Liver (tissue), 3 donors: ENCODE results near the gene ZNF212.

Experiments used
- EGR1 ChIP-seq, 2 donors: IDR thresholded peaks; 2 replicates each; pipeline ENCODE4 v1.6.1; 2016 to 2018; ENCODE audit warnings: antibody characterized with exemption in 2 of 2, low read depth in 2 of 2
- GABPA ChIP-seq, 2 donors: IDR thresholded peaks in 1 of 2; conservative IDR thresholded peaks in 1 of 2; 2 replicates each; pipeline ENCODE4 v1.6.1; 2016; ENCODE audit warnings: antibody characterized with exemption in 2 of 2, mild to moderate bottlenecking in 1 of 2, moderate library complexity in 1 of 2
- RAD21 ChIP-seq, 2 donors: IDR thresholded peaks; 2 replicates each; pipeline ENCODE4 v1.6.1; 2016; ENCODE audit warnings: antibody characterized with exemption in 2 of 2, mild to moderate bottlenecking in 2 of 2
- SP1 ChIP-seq: IDR thresholded peaks from 2 replicates; pipeline ENCODE4 v1.6.1; 2018; ENCODE audit warnings: antibody characterized with exemption, mild to moderate bottlenecking
- TF ChIP-seq, protein P1 (sequence below): fragments of 150-350 bp; IDR thresholded peaks from 2 replicates; pipeline ENCODE4 v1.5.1; 2017; ENCODE audit warnings: improper control_type of control experiment, low read depth, low read length; ENCODE audit not compliant: missing input control
- donor health status: healthy.
- donor health status: healthy.

DNA sequence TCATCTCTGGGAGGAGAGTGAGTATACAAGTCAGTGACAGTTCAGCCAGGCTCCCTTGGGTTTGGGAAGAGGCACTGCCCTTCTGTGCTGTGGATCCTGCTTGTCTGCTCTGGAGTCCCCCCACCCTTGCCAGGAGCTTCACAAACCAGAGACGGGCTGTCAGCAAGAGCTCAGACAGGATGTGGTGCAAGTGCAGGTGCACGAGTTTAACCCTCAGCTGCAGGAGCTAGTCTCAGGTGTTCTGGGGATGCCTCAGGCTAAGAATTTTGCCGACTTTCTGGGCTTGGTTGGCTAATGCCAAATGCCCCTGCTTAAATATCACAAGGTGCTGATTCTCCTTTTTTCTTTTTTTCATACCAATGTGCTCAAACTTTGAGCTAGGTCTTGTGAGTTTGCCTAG lies 44.9 kb downstream of the ZNF212 start:
- TF ChIP-seq, protein P1, sequence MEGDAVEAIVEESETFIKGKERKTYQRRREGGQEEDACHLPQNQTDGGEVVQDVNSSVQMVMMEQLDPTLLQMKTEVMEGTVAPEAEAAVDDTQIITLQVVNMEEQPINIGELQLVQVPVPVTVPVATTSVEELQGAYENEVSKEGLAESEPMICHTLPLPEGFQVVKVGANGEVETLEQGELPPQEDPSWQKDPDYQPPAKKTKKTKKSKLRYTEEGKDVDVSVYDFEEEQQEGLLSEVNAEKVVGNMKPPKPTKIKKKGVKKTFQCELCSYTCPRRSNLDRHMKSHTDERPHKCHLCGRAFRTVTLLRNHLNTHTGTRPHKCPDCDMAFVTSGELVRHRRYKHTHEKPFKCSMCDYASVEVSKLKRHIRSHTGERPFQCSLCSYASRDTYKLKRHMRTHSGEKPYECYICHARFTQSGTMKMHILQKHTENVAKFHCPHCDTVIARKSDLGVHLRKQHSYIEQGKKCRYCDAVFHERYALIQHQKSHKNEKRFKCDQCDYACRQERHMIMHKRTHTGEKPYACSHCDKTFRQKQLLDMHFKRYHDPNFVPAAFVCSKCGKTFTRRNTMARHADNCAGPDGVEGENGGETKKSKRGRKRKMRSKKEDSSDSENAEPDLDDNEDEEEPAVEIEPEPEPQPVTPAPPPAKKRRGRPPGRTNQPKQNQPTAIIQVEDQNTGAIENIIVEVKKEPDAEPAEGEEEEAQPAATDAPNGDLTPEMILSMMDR: no peak
- no peak for TF ChIP-seq EGR1 (IDR thresholded peaks at IDR 0.05; ENCODE audit: low read depth in 2 of 2)
- no peak for TF ChIP-seq SP1
- no peak for TF ChIP-seq GABPA (IDR thresholded peaks at IDR 0.05 in 1 of 2, conservative IDR thresholded peaks at IDR 0.05 in 1 of 2)
- TF ChIP-seq RAD21 (IDR thresholded peaks at IDR 0.05): no peak
